ENCODE data around the gene NALCN. TPM values are rescaled to one million over a fixed set of nuclear protein-coding genes. Genes with fewer than 3 reads are reported as not detected.

NALCN gene
- total RNA-seq, 4 donors from 2014 or later, result 0.67 to 2.0 (median 1.5) TPM

DNA sequence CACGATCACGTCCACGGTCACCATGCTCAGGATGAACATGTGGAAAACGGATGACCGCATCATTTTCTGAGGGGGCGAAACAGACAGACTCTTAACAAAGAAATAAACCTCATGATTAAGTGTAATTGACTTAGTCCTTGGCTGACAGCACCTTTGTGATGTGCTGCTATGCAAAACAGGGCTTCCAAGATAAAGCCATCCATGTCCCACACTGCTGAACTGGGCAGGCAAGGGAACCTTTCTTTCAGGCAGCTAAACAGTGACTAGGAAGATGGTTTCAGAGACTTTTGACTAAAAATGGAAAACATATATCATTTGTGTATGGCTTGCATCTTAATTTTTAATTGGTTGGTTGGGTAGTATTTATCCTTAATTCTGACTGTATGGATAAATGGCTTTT is 157.8 kb downstream of the NALCN start:
- DNase-seq (ENCODE audit: low spot score in 2 of 2), result no peak
- intact Hi-C loops (cut with DNase I; ENCODE audit: low total_unique reads), result no loop called here
- H3K4me3 ChIP-seq (ENCODE audit: low read depth, poor library complexity, severe bottlenecking), result no peak overlapping the region
- TF ChIP-seq CTCF (IDR thresholded peaks at IDR 0.05) (no peak), POLR2A (IDR thresholded peaks at IDR 0.05) (no peak)
- 89 to 93% methylated on average over 6 of the region's 6 CpGs for WGBS, 2 donors

GRCh38 chr13:101258071-101258470 is 158.2 kb downstream of the NALCN start:
- no peak for DNase-seq (ENCODE audit: low spot score in 2 of 2)
- intact Hi-C loops (cut with DNase I; ENCODE audit: low total_unique reads), result no loop called here
- WGBS, 2 donors, result 70 to 79% methylated on average over 11 of the region's 11 CpGs
- TF ChIP-seq CTCF (IDR thresholded peaks at IDR 0.05), result no peak
- no peak for TF ChIP-seq POLR2A (IDR thresholded peaks at IDR 0.05)
- H3K4me3 ChIP-seq (ENCODE audit: low read depth, poor library complexity, severe bottlenecking), result no peak overlapping the region

- DNase-seq (ENCODE audit: low spot score in 2 of 2), result no peak
- intact Hi-C loops (cut with DNase I; ENCODE audit: low total_unique reads), result no loop called here
- no peak overlapping the region for H3K4me3 ChIP-seq (ENCODE audit: low read depth, poor library complexity, severe bottlenecking)
- 47 to 74% methylated on average over 2 of the region's 2 CpGs for WGBS, 2 donors
- TF ChIP-seq POLR2A (IDR thresholded peaks at IDR 0.05) (no peak), CTCF (IDR thresholded peaks at IDR 0.05) (no peak)
These were observed 167.4 kb downstream of the NALCN start for GRCh38 chr13:101248739-101249514.

GRCh38 chr13:101242720-101243119 is 173.6 kb downstream of the NALCN start:
- no peak for DNase-seq (ENCODE audit: low spot score in 2 of 2)
- no peak overlapping the region for H3K4me3 ChIP-seq (ENCODE audit: low read depth, poor library complexity, severe bottlenecking)
- no peak for TF ChIP-seq POLR2A (IDR thresholded peaks at IDR 0.05)
- no peak for TF ChIP-seq CTCF (IDR thresholded peaks at IDR 0.05)
- intact Hi-C loops (cut with DNase I; ENCODE audit: low total_unique reads), result no loop called here

GRCh38 chr13:101238555-101238954 is 177.8 kb downstream of the NALCN start:
- DNase-seq (ENCODE audit: low spot score in 2 of 2), result no peak
- intact Hi-C loops (cut with DNase I; ENCODE audit: low total_unique reads), result no loop called here
- H3K4me3 ChIP-seq (ENCODE audit: low read depth, poor library complexity, severe bottlenecking), result no peak overlapping the region
- TF ChIP-seq CTCF (IDR thresholded peaks at IDR 0.05) (no peak), POLR2A (IDR thresholded peaks at IDR 0.05) (no peak)

Measured in lower leg skin (tissue), 4 donors.